SK-N-MC (cell line): ENCODE measurements around the gene LIFR.

Experiments used
- DNase-seq: peaks from one replicate; pipeline ENCODE4 v3.0.0-alpha.2; 2011; ENCODE audit warnings: low read depth, low spot score
- H3K27ac ChIP-seq: fragments of 200-600 bp; sonication (generic); 2 replicates; pipeline ENCODE4 v1.5.1; 2016; ENCODE audit warnings: mixed run types
- H3K36me3 ChIP-seq: fragments of 200-600 bp; sonication (generic); 2 replicates; pipeline ENCODE4 v1.6.1; 2017; ENCODE audit warnings: antibody characterized with exemption, low read length, mixed read lengths; ENCODE audit not compliant: insufficient read depth
- H3K4me3 ChIP-seq: fragments of 200-600 bp; sonication (generic); 2 replicates; pipeline ENCODE4 v1.5.1; 2016
- H3K9ac ChIP-seq: fragments of 200-600 bp; sonication (generic); 2 replicates; pipeline ENCODE4 v1.8.0; 2017; ENCODE audit warnings: mixed run types, mixed read lengths; ENCODE audit not compliant: insufficient read length
- H3K9me3 ChIP-seq: fragments of 200-600 bp; sonication (generic); 2 replicates; pipeline ENCODE4 v1.6.1; 2017; ENCODE audit warnings: low read depth, mild to moderate bottlenecking, antibody characterized with exemption, low read length, moderate library complexity, mixed read lengths
- EZH2 ChIP-seq: fragments of 200-600 bp; sonication (generic); IDR thresholded peaks from one replicate; pipeline ENCODE4 v1.6.1; 2017; ENCODE audit warnings: antibody characterized with exemption
- FOXP2 ChIP-seq: optimal IDR thresholded peaks from 2 replicates; pipeline ENCODE3; 2011; ENCODE audit warnings: mild to moderate bottlenecking, moderate library complexity; ENCODE audit not compliant: insufficient read depth; ENCODE audit errors: extremely low read length, control extremely low read depth
- POLR2AphosphoS5 ChIP-seq: IDR thresholded peaks from 2 replicates; pipeline ENCODE4 v1.6.1; 2012; ENCODE audit warnings: mild to moderate bottlenecking, low read depth, low read length, borderline replicate concordance

The LIFR gene

DNA sequence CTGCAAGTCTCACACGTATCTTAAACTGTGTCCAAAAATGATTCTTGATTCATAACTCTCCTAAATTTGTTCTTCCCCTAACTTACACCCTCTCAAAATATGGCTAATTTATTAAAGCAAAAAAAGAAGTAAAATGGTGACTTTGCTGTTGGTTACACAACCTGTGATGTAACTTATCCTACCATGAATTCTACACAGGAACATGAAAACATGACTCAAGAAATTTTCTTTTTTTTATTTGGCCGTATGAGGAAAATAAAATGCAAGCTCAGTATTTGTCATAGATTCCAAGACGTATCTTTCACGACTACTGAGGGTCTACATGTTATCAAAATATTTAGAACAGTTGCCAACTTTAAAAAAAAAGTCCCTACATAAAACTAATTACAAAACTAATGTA lies 9.2 kb downstream of the LIFR start:
- no peak overlapping the region for H3K9ac ChIP-seq
- no peak overlapping the region for H3K27ac ChIP-seq
- no peaks in the 10 kb centered on the region for H3K9me3 ChIP-seq
- H3K4me3 ChIP-seq: no peak overlapping the region
- DNase-seq: no peak
- no peak for TF ChIP-seq FOXP2
- no peak for TF ChIP-seq EZH2
- TF ChIP-seq POLR2AphosphoS5: no peak
- no peaks in the 10 kb centered on the region for H3K36me3 ChIP-seq

DNA sequence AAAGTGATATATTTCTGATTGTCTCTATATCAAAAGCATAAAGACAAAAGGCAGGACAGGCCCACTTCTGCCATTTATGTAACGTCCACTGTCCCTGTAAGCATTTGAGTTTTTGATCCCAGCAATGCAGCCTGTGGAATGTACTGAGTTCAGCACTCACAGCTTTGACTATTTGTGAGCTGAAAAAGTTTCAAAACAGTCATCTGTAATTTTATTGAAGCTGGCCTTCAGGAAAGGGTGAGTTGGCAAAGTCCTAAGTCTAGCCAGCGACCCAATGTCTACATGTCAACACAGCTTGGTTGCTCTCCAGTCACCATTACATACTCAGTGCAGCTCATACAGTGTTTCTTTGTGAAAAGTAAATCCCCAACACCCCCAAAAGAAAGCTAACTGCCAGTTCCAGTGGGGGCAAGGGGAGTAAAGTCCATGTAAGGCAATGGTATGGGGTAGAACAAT lies 9.7 kb downstream of the LIFR start:
- no peak overlapping the region for H3K9ac ChIP-seq
- DNase-seq: no peak
- H3K9me3 ChIP-seq: no peaks in the 10 kb centered on the region
- no peak overlapping the region for H3K27ac ChIP-seq
- no peak for TF ChIP-seq POLR2AphosphoS5
- no peak for TF ChIP-seq FOXP2
- no peak for TF ChIP-seq EZH2
- H3K4me3 ChIP-seq: no peak overlapping the region
- no peaks in the 10 kb centered on the region for H3K36me3 ChIP-seq

- TF ChIP-seq FOXP2: no peak
- no peak for TF ChIP-seq POLR2AphosphoS5
- H3K36me3 ChIP-seq: no peaks in the 10 kb centered on the region
- no peak overlapping the region for H3K27ac ChIP-seq
- no peak overlapping the region for H3K9ac ChIP-seq
- no peaks in the 10 kb centered on the region; the same call in 1 of the 2 replicates for H3K9me3 ChIP-seq
- no peak for DNase-seq
- no peak overlapping the region for H3K4me3 ChIP-seq
Measured at GRCh38 chr5:38543886-38544285, 12.6 kb downstream of the LIFR start.

GRCh38 chr5:38543074-38543473 lies 13.4 kb downstream of the LIFR start:
- TF ChIP-seq EZH2 (no peak), FOXP2 (no peak), POLR2AphosphoS5 (no peak)

GRCh38 chr5:38541174-38541725 lies 15.2 kb downstream of the LIFR start:
- H3K27ac ChIP-seq: 0 out of 2 replicates have a peak overlapping the region, but pooled peaks have one; percentile 26
- H3K36me3 ChIP-seq: no peaks in the 10 kb centered on the region
- no peak for DNase-seq
- no peaks in the 10 kb centered on the region; the same call in 1 of the 2 replicates for H3K9me3 ChIP-seq
- no peak overlapping the region for H3K9ac ChIP-seq
- H3K4me3 ChIP-seq: no peak overlapping the region
- TF ChIP-seq FOXP2 (no peak), EZH2 (no peak), POLR2AphosphoS5 (no peak)

More at GRCh38 chr5:38543074-38543473, 13.4 kb downstream of the LIFR start:
- no peak overlapping the region for H3K4me3 ChIP-seq
- no peaks in the 10 kb centered on the region; the same call in 1 of the 2 replicates for H3K9me3 ChIP-seq
- no peak overlapping the region for H3K27ac ChIP-seq
- no peaks in the 10 kb centered on the region for H3K36me3 ChIP-seq
- H3K9ac ChIP-seq: no peak overlapping the region
- DNase-seq: no peak

- Histone ChIP-seq H3K9me3 (no peaks in the 10 kb centered on the region; the same call in 1 of the 2 replicates), H3K4me3 (no peak overlapping the region), H3K9ac (no peak overlapping the region), H3K36me3 (no peaks in the 10 kb centered on the region), H3K27ac (no peak overlapping the region)
- no peak for DNase-seq
- TF ChIP-seq POLR2AphosphoS5: no peak
Measured at GRCh38 chr5:38540314-38540713, 16.1 kb downstream of the LIFR start.

GRCh38 chr5:38538161-38538560 lies 18.3 kb downstream of the LIFR start:
- H3K4me3 ChIP-seq: no peak overlapping the region
- H3K27ac ChIP-seq: peak overlapping the region; percentile 44; the same call in 1 of the 2 replicates
- no peak for DNase-seq
- H3K36me3 ChIP-seq: no peaks in the 10 kb centered on the region
- no peaks in the 10 kb centered on the region; the same call in 1 of the 2 replicates for H3K9me3 ChIP-seq
- no peak for TF ChIP-seq EZH2
- TF ChIP-seq FOXP2: no peak
- no peak for TF ChIP-seq POLR2AphosphoS5
- H3K9ac ChIP-seq: no peak overlapping the region

DNA sequence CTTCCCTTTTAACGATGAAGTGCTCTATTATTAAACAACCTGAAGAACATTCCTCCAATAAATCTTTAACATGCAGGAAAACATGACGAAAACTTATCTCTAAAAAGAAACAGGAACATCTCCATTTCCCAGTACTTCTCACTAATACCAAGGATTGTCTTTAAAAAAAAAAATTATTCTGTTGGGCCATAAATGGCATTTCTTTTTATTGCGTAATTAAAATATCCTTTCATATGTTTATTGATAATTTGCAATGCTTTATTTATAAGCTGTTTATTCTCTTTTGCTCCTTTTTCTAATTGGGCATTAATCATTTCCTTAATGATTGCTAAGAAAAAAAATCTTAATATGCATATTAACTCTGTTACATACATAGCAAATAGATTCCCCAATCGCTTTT lies 18.9 kb downstream of the LIFR start:
- DNase-seq: no peak
- no peak overlapping the region for H3K4me3 ChIP-seq
- TF ChIP-seq POLR2AphosphoS5 (no peak), EZH2 (no peak), FOXP2 (no peak)
- no peaks in the 10 kb centered on the region; the same call in 1 of the 2 replicates for H3K9me3 ChIP-seq
- no peaks in the 10 kb centered on the region for H3K36me3 ChIP-seq
- no peak overlapping the region for H3K27ac ChIP-seq
- no peak overlapping the region for H3K9ac ChIP-seq

GRCh38 chr5:38536968-38537367 lies 19.5 kb downstream of the LIFR start:
- Histone ChIP-seq H3K9ac (no peak overlapping the region), H3K27ac (no peak overlapping the region), H3K9me3 (no peaks in the 10 kb centered on the region; the same call in none of the 2 replicates), H3K36me3 (no peaks in the 10 kb centered on the region), H3K4me3 (no peak overlapping the region)
- DNase-seq: no peak
- TF ChIP-seq POLR2AphosphoS5 (no peak), FOXP2 (no peak), EZH2 (no peak)
